Upper lobe of left lung (tissue), 4 donors: Measurements from ENCODE around the gene PITPNM2.

ENCODE experiments used
- EP300 ChIP-seq, 4 donors: sonication (generic); formaldehyde crosslinking; IDR thresholded peaks; one replicate each; pipeline ENCODE4 v1.5.1; 2017; ENCODE audit warnings: antibody characterized with exemption in 4 of 4, control low read depth in 2 of 4
- POLR2AphosphoS5 ChIP-seq, 2 donors: sonication (generic); formaldehyde crosslinking; IDR thresholded peaks; one replicate each; pipeline ENCODE4 v1.5.1; 2017; ENCODE audit warnings: antibody characterized with exemption in 2 of 2
- TF ChIP-seq, protein P1 (sequence below), 6 experiments: fragments of 450-650 bp in 4 of 6; fragments of 200-600 bp in 2 of 6; sonication (generic) in 2 of 6; IDR thresholded peaks; one replicate each; pipeline ENCODE4 v1.5.1; 2016 to 2019; ENCODE audit warnings: antibody characterized with exemption in 6 of 6

DNA sequence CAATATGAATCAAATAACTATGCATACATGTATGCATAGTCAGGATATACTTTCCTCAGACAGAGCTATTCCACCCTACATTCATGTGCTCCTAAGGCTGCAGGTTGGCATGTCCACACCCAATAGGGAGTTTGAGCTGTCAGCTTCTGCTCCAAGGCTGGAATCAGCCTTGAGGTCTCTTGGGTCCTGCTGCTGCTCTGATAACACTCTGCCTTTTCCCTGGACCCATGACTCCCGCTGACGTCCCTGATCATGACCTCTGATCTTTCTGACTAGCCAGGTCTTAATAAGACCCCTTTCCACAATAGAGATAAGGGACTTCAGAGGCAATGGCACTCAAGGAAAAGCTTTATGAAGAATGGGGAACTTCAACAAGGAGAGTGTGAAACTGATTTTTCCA, 5.7 kb downstream of the PITPNM2 start:
- TF ChIP-seq POLR2AphosphoS5 (IDR thresholded peaks at IDR 0.05) (no peak), EP300 (IDR thresholded peaks at IDR 0.05) (no peak)
- TF ChIP-seq, protein P1, sequence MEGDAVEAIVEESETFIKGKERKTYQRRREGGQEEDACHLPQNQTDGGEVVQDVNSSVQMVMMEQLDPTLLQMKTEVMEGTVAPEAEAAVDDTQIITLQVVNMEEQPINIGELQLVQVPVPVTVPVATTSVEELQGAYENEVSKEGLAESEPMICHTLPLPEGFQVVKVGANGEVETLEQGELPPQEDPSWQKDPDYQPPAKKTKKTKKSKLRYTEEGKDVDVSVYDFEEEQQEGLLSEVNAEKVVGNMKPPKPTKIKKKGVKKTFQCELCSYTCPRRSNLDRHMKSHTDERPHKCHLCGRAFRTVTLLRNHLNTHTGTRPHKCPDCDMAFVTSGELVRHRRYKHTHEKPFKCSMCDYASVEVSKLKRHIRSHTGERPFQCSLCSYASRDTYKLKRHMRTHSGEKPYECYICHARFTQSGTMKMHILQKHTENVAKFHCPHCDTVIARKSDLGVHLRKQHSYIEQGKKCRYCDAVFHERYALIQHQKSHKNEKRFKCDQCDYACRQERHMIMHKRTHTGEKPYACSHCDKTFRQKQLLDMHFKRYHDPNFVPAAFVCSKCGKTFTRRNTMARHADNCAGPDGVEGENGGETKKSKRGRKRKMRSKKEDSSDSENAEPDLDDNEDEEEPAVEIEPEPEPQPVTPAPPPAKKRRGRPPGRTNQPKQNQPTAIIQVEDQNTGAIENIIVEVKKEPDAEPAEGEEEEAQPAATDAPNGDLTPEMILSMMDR (IDR thresholded peaks at IDR 0.05) = no peak
